ENCODE data around the gene FHIT. TPM values are rescaled to one million over a fixed set of nuclear protein-coding genes. Genes with fewer than 3 reads are reported as not detected.

Gene FHIT
- total RNA-seq, 4 donors from 2014 or later = 7.5 to 20.1 (median 13.5) TPM

- H3K27ac ChIP-seq = no peak overlapping the region
- TF ChIP-seq EP300 (IDR thresholded peaks at IDR 0.05; ENCODE audit: low read depth) = no peak
- DNase-seq = no peak
- WGBS, 2 donors (ENCODE audit: low coverage in 1 of 2) = 86 to 92% methylated on average over 3 of the region's 3 CpGs
- no peaks in the 10 kb centered on the region for H3K9me3 ChIP-seq
- in situ Hi-C loops (cut with MboI; ENCODE audit: low pct_ligation_motif_present in 1 of 4, low pct_unique_long_range_greater_than_20kb in 1 of 4, low sequenced_read_pairs in 3 of 4) = no loop called here
- H3K4me1 ChIP-seq = peaks cover 0 to under 1% (median 0%) of the 10 kb centered on the region in 4 donors
- intact Hi-C loops (cut with DNase I; ENCODE audit: low total_unique reads) = no loop called here
- no peaks in the 10 kb centered on the region for H3K27me3 ChIP-seq
- H3K36me3 ChIP-seq = no peaks in the 10 kb centered on the region
- H3K4me3 ChIP-seq = no peak overlapping the region
Measured at GRCh38 chr3:60588806-60589205, 662.4 kb downstream of the FHIT start.

GRCh38 chr3:60585918-60586317, 665.3 kb downstream of the FHIT start:
- 0 to 29% methylated on average over 1 of the region's 1 CpG for WGBS, 2 donors (ENCODE audit: low coverage in 1 of 2)
- Histone ChIP-seq H3K27ac (no peak overlapping the region), H3K27me3 (no peaks in the 10 kb centered on the region), H3K4me3 (no peak overlapping the region), H3K9me3 (no peaks in the 10 kb centered on the region), H3K36me3 (no peaks in the 10 kb centered on the region), H3K4me1 (no peaks in the 10 kb centered on the region)
- intact Hi-C loops (cut with DNase I; ENCODE audit: low total_unique reads) = no loop called here
- no peak for DNase-seq
- TF ChIP-seq POLR2A (IDR thresholded peaks at IDR 0.05) (no peak), CTCF (IDR thresholded peaks at IDR 0.05) (no peak), EP300 (IDR thresholded peaks at IDR 0.05; ENCODE audit: low read depth) (no peak), POLR2AphosphoS5 (IDR thresholded peaks at IDR 0.05) (no peak)
- in situ Hi-C loops (cut with MboI; ENCODE audit: low pct_ligation_motif_present in 1 of 4, low pct_unique_long_range_greater_than_20kb in 1 of 4, low sequenced_read_pairs in 3 of 4) = no loop called here

- H3K4me3 ChIP-seq = no peak overlapping the region
- no peak overlapping the region for H3K27ac ChIP-seq
- in situ Hi-C loops (cut with MboI; ENCODE audit: low pct_ligation_motif_present in 1 of 4, low pct_unique_long_range_greater_than_20kb in 1 of 4, low sequenced_read_pairs in 3 of 4) = no loop called here
- WGBS, 2 donors (ENCODE audit: low coverage in 1 of 2) = 73 to 86% methylated on average over 2 of the region's 2 CpGs
- H3K9me3 ChIP-seq = no peaks in the 10 kb centered on the region
- H3K27me3 ChIP-seq = no peaks in the 10 kb centered on the region
- no peaks in the 10 kb centered on the region for H3K4me1 ChIP-seq
- H3K36me3 ChIP-seq = no peaks in the 10 kb centered on the region
- DNase-seq = no peak
- TF ChIP-seq POLR2A (IDR thresholded peaks at IDR 0.05) = no peak
- intact Hi-C loops (cut with DNase I; ENCODE audit: low total_unique reads) = no loop called here
Measured at GRCh38 chr3:60584250-60584649, 667.0 kb downstream of the FHIT start.

GRCh38 chr3:60582288-60582687, 669.0 kb downstream of the FHIT start:
- no peak for TF ChIP-seq POLR2A (IDR thresholded peaks at IDR 0.05)
- TF ChIP-seq CTCF (IDR thresholded peaks at IDR 0.05) = no peak
- TF ChIP-seq POLR2AphosphoS5 (IDR thresholded peaks at IDR 0.05) = no peak
- no peak for TF ChIP-seq EP300 (IDR thresholded peaks at IDR 0.05; ENCODE audit: low read depth)
- intact Hi-C loops (cut with DNase I; ENCODE audit: low total_unique reads) = no loop called here
- no peaks in the 10 kb centered on the region for H3K9me3 ChIP-seq
- DNase-seq = no peak
- H3K27ac ChIP-seq = no peak overlapping the region
- WGBS, 2 donors (ENCODE audit: low coverage in 1 of 2) = 75 to 78% methylated on average over 3 of the region's 3 CpGs
- H3K4me1 ChIP-seq = no peaks in the 10 kb centered on the region
- no peak overlapping the region for H3K4me3 ChIP-seq
- no peaks in the 10 kb centered on the region for H3K36me3 ChIP-seq
- in situ Hi-C loops (cut with MboI; ENCODE audit: low pct_ligation_motif_present in 1 of 4, low pct_unique_long_range_greater_than_20kb in 1 of 4, low sequenced_read_pairs in 3 of 4) = no loop called here
- H3K27me3 ChIP-seq = no peaks in the 10 kb centered on the region

- TF ChIP-seq POLR2AphosphoS5 (IDR thresholded peaks at IDR 0.05) (no peak), POLR2A (IDR thresholded peaks at IDR 0.05) (no peak), EP300 (IDR thresholded peaks at IDR 0.05; ENCODE audit: low read depth) (no peak), CTCF (IDR thresholded peaks at IDR 0.05) (no peak)
- intact Hi-C loops (cut with DNase I; ENCODE audit: low total_unique reads) = no loop called here
Measured at GRCh38 chr3:60580809-60581208, 670.4 kb downstream of the FHIT start.

More at GRCh38 chr3:60580809-60581208, 670.4 kb downstream of the FHIT start:
- Histone ChIP-seq H3K4me3 (no peak overlapping the region), H3K36me3 (no peaks in the 10 kb centered on the region), H3K27me3 (no peaks in the 10 kb centered on the region), H3K9me3 (no peaks in the 10 kb centered on the region), H3K4me1 (no peaks in the 10 kb centered on the region), H3K27ac (no peak overlapping the region)
- WGBS, 2 donors (ENCODE audit: low coverage in 1 of 2) = 76 to 85% methylated on average over 4 to 5 of the region's 5 CpGs
- DNase-seq = no peak
- in situ Hi-C loops (cut with MboI; ENCODE audit: low pct_ligation_motif_present in 1 of 4, low pct_unique_long_range_greater_than_20kb in 1 of 4, low sequenced_read_pairs in 3 of 4) = no loop called here

All from transverse colon (tissue), 4 donors.